ENCODE measurements around the gene SPON1. TPM values are rescaled to one million over a fixed set of nuclear protein-coding genes. Genes with fewer than 3 reads are reported as not detected.
"Not testable (repeated sequence)": the region's sequence is repeated elsewhere in the genome, so short reads cannot be mapped to it uniquely, and the experiment has no call there.

The SPON1 gene
- total RNA-seq, 2 experiments from 2014 or later, result 3.8 to 3.9 TPM

GRCh38 chr11:13972944-13973343 is 10.4 kb downstream of the SPON1 start:
- ATAC-seq (ENCODE audit: low read depth) (no peak), DNase-seq (no peak)
- Mint-ChIP-seq H3K27ac (no peak overlapping the region), H3K4me1 (peaks cover 12% of the 10 kb centered on the region), H3K27me3 (peaks cover 6% of the 10 kb centered on the region), H3K4me3 (no peak overlapping the region), H3K9me3 (peaks cover 2% of the 10 kb centered on the region), H3K36me3 (no peaks in the 10 kb centered on the region)
- POLR2A ChIA-PET, result no interaction called here

GRCh38 chr11:13974631-13975030 is 12.1 kb downstream of the SPON1 start:
- no peak for ATAC-seq (ENCODE audit: low read depth)
- DNase-seq, result no peak
- H3K36me3 Mint-ChIP-seq, result no peaks in the 10 kb centered on the region
- H3K27me3 Mint-ChIP-seq, result peaks cover 6% of the 10 kb centered on the region
- H3K27ac Mint-ChIP-seq, result no peak overlapping the region
- peaks cover 7% of the 10 kb centered on the region for H3K4me1 Mint-ChIP-seq
- POLR2A ChIA-PET, result no interaction called here
- H3K9me3 Mint-ChIP-seq, result peaks cover 2% of the 10 kb centered on the region
- H3K4me3 Mint-ChIP-seq, result no peak overlapping the region

GRCh38 chr11:13983081-13983751 is 20.7 kb downstream of the SPON1 start:
- Mint-ChIP-seq H3K27ac (no peak overlapping the region), H3K4me3 (no peak overlapping the region), H3K36me3 (no peaks in the 10 kb centered on the region), H3K9me3 (no peaks in the 10 kb centered on the region), H3K4me1 (no peaks in the 10 kb centered on the region), H3K27me3 (peaks cover 4% of the 10 kb centered on the region)
- ATAC-seq (ENCODE audit: low read depth), result no peak
- DNase-seq, result no peak
- POLR2A ChIA-PET, result no interaction called here

GRCh38 chr11:13984616-13985450 is 22.3 kb downstream of the SPON1 start:
- POLR2A ChIA-PET, result no interaction called here

GRCh38 chr11:13986695-13987094 is 24.2 kb downstream of the SPON1 start:
- DNase-seq; H3K9me3 Mint-ChIP-seq; H3K4me1 Mint-ChIP-seq; H3K27ac Mint-ChIP-seq; H3K36me3 Mint-ChIP-seq; H3K27me3 Mint-ChIP-seq; POLR2A ChIA-PET; H3K4me3 Mint-ChIP-seq; ATAC-seq (ENCODE audit: low read depth): not testable (repeated sequence)

More at GRCh38 chr11:13984616-13985450, 22.3 kb downstream of the SPON1 start:
- no peak overlapping the region for H3K4me3 Mint-ChIP-seq
- H3K36me3 Mint-ChIP-seq, result no peaks in the 10 kb centered on the region
- ATAC-seq (ENCODE audit: low read depth), result no peak
- no peaks in the 10 kb centered on the region for H3K9me3 Mint-ChIP-seq
- no peak overlapping the region for H3K27ac Mint-ChIP-seq
- no peak for DNase-seq
- peaks cover 8% of the 10 kb centered on the region for H3K27me3 Mint-ChIP-seq
- H3K4me1 Mint-ChIP-seq, result no peaks in the 10 kb centered on the region

- DNase-seq, H3K4me3 Mint-ChIP-seq: not testable (repeated sequence)
- peaks cover 11% of the 10 kb centered on the region for H3K27me3 Mint-ChIP-seq
Observed at GRCh38 chr11:13992158-13992856, 29.8 kb downstream of the SPON1 start.

GRCh38 chr11:13993096-13993765 is 30.7 kb downstream of the SPON1 start:
- Mint-ChIP-seq H3K27ac (no peak overlapping the region), H3K27me3 (peaks cover 7% of the 10 kb centered on the region), H3K4me1 (no peaks in the 10 kb centered on the region), H3K9me3 (no peaks in the 10 kb centered on the region), H3K36me3 (no peaks in the 10 kb centered on the region), H3K4me3 (no peak overlapping the region)
- DNase-seq, result no peak
- ATAC-seq (ENCODE audit: low read depth), result no peak
- POLR2A ChIA-PET, result no interaction called here

More at GRCh38 chr11:13992158-13992856, 29.8 kb downstream of the SPON1 start:
- H3K4me1 Mint-ChIP-seq; H3K9me3 Mint-ChIP-seq; H3K27ac Mint-ChIP-seq; H3K36me3 Mint-ChIP-seq; ATAC-seq (ENCODE audit: low read depth); POLR2A ChIA-PET: not testable (repeated sequence)

- no peak overlapping the region for H3K27ac Mint-ChIP-seq
- DNase-seq, result no peak
- peaks cover 1% of the 10 kb centered on the region for H3K36me3 Mint-ChIP-seq
- POLR2A ChIA-PET, result no interaction called here
- H3K9me3 Mint-ChIP-seq, result peaks cover 7% of the 10 kb centered on the region
- no peak overlapping the region for H3K4me3 Mint-ChIP-seq
- ATAC-seq (ENCODE audit: low read depth), result no peak
- H3K4me1 Mint-ChIP-seq, result no peaks in the 10 kb centered on the region
- H3K27me3 Mint-ChIP-seq, result peaks cover 6% of the 10 kb centered on the region
Observed at GRCh38 chr11:13997881-13998280, 35.4 kb downstream of the SPON1 start.

GRCh38 chr11:13999704-14000103 is 37.2 kb downstream of the SPON1 start:
- peaks cover 4% of the 10 kb centered on the region for H3K27me3 Mint-ChIP-seq
- no peak for ATAC-seq (ENCODE audit: low read depth)
- no peaks in the 10 kb centered on the region for H3K4me1 Mint-ChIP-seq
- no peak overlapping the region for H3K4me3 Mint-ChIP-seq
- POLR2A ChIA-PET, result no interaction called here
- no peak overlapping the region for H3K27ac Mint-ChIP-seq
- H3K9me3 Mint-ChIP-seq, result peaks cover 7% of the 10 kb centered on the region
- no peak for DNase-seq
- peaks cover 1% of the 10 kb centered on the region for H3K36me3 Mint-ChIP-seq

- Mint-ChIP-seq H3K27me3 (peaks cover 6% of the 10 kb centered on the region), H3K9me3 (peaks cover 7% of the 10 kb centered on the region), H3K36me3 (peaks cover 1% of the 10 kb centered on the region), H3K4me1 (no peaks in the 10 kb centered on the region), H3K4me3 (no peak overlapping the region), H3K27ac (no peak overlapping the region)
- POLR2A ChIA-PET, result no interaction called here
- no peak for ATAC-seq (ENCODE audit: low read depth)
- DNase-seq, result no peak
Observed at GRCh38 chr11:14001597-14001996, 39.1 kb downstream of the SPON1 start.

- peaks cover 2% of the 10 kb centered on the region for H3K27me3 Mint-ChIP-seq
- H3K27ac Mint-ChIP-seq, result no peak overlapping the region
- DNase-seq (no peak), ATAC-seq (ENCODE audit: low read depth) (no peak)
- H3K4me1 Mint-ChIP-seq, result no peaks in the 10 kb centered on the region
- POLR2A ChIA-PET, result no interaction called here
- no peaks in the 10 kb centered on the region for H3K36me3 Mint-ChIP-seq
- no peak overlapping the region for H3K4me3 Mint-ChIP-seq
- H3K9me3 Mint-ChIP-seq, result no peaks in the 10 kb centered on the region
Observed at GRCh38 chr11:14007566-14007965, 45.0 kb downstream of the SPON1 start.

GRCh38 chr11:14010665-14011064 is 48.1 kb downstream of the SPON1 start:
- DNase-seq, result no peak
- Mint-ChIP-seq H3K9me3 (no peaks in the 10 kb centered on the region), H3K36me3 (no peaks in the 10 kb centered on the region), H3K4me1 (no peaks in the 10 kb centered on the region), H3K4me3 (no peak overlapping the region), H3K27me3 (peaks cover 2% of the 10 kb centered on the region), H3K27ac (no peak overlapping the region)
- POLR2A ChIA-PET, result no interaction called here
- no peak for ATAC-seq (ENCODE audit: low read depth)

GRCh38 chr11:14012846-14013245 is 50.3 kb downstream of the SPON1 start:
- Mint-ChIP-seq H3K4me3 (no peak overlapping the region), H3K9me3 (no peaks in the 10 kb centered on the region), H3K4me1 (no peaks in the 10 kb centered on the region), H3K27me3 (no peaks in the 10 kb centered on the region), H3K36me3 (no peaks in the 10 kb centered on the region), H3K27ac (no peak overlapping the region)
- DNase-seq (no peak), ATAC-seq (ENCODE audit: low read depth) (no peak)
- POLR2A ChIA-PET, result no interaction called here
